Cardiac muscle cell (in vitro differentiated cells and primary cell): Measurements from ENCODE around the gene DEPDC7. TPM values are rescaled to one million over a fixed set of nuclear protein-coding genes. Genes with fewer than 3 reads are reported as not detected.

ENCODE experiments used
- DNase-seq, 2 donors: peaks; one replicate each; pipeline versions ENCODE4 v3.0.0 to v3.0.0-alpha.2; 2010 to 2017; ENCODE audit warnings: low read depth in 1 of 2, low spot score in 1 of 2
- H3K27ac ChIP-seq: fragments of 200-600 bp; sonication (generic); 2 replicates; pipeline ENCODE4 v1.5.1; 2016
- H3K27me3 ChIP-seq: fragments of 200-600 bp; sonication (generic); 2 replicates; pipeline ENCODE4 v1.6.0; 2016; ENCODE audit warnings: control low read depth
- H3K36me3 ChIP-seq: fragments of 200-600 bp; sonication (generic); 2 replicates; pipeline ENCODE4 v1.5.1; 2016; ENCODE audit warnings: control low read depth
- H3K4me1 ChIP-seq: fragments of 200-600 bp; sonication (generic); 2 replicates; pipeline ENCODE4 v1.8.1; 2017; ENCODE audit warnings: low read depth, mild to moderate bottlenecking, mixed run types
- H3K4me3 ChIP-seq: fragments of 200-600 bp; sonication (generic); 2 replicates; pipeline ENCODE4 v1.5.1; 2016; ENCODE audit warnings: mild to moderate bottlenecking
- H3K9me3 ChIP-seq: fragments of 200-600 bp; sonication (generic); 2 replicates; pipeline ENCODE4 v1.5.1; 2017; ENCODE audit warnings: low read depth, mild to moderate bottlenecking, control low read depth
- CTCF ChIP-seq: IDR thresholded peaks from 2 replicates; pipeline ENCODE4 v1.5.1; 2012; ENCODE audit warnings: low read depth, mild to moderate bottlenecking, low read length
- polyA plus RNA-seq: library from polyadenylated mRNA; unstranded; fragments of >200 nt; fragmentation: Nextera tagmentation; extraction: Ambion mirVana; gene quantifications from 2 replicates; pipeline ENCODE4 v1.2.1, GENCODE V29; 2016
- total RNA-seq: library from RNA; depleted of rRNA; stranded (reverse); fragments of >200 nt; gene quantifications from 2 replicates; pipeline ENCODE4 v1.2.3, GENCODE V29; 2016

The DEPDC7 gene
- total and polyA plus RNA-seq, 2 experiments from 2014 or later = 1.6 to 3.8 TPM

- Histone ChIP-seq H3K4me3 (peak within 1 kb of the TSS; percentile 75), H3K27ac (peak within 1 kb of the TSS; percentile 98), H3K36me3 (no peaks in the 10 kb centered on the region), H3K27me3 (no peaks in the 10 kb centered on the region), H3K9me3 (no peaks in the 10 kb centered on the region), H3K4me1 (peaks cover 4% of the 10 kb centered on the region)
- no peak for TF ChIP-seq CTCF
- peak; percentile 95 to 97 for DNase-seq
These were observed 23.8 kb downstream of the DEPDC7 start, which contains the start of gene TCP11L1 for GRCh38 chr11:33039274-33040032. TCP11L1 (plus strand) TSS chr11:33039572; CDS start chr11:33043774, 4,202 bp downstream.

- peak in 1 of 2 donors; percentile 21 for DNase-seq
- no peak for TF ChIP-seq CTCF
- H3K36me3 ChIP-seq = no peaks in the 10 kb centered on the region
- peak overlapping the region; percentile 98 for H3K27ac ChIP-seq
- peaks cover 4% of the 10 kb centered on the region for H3K4me1 ChIP-seq
- no peaks in the 10 kb centered on the region for H3K9me3 ChIP-seq
- H3K4me3 ChIP-seq = peak overlapping the region; percentile 75
- H3K27me3 ChIP-seq = no peaks in the 10 kb centered on the region
These were observed 24.6 kb downstream of the DEPDC7 start for GRCh38 chr11:33040033-33040861.

- DNase-seq = no peak
- no peak overlapping the region for H3K27ac ChIP-seq
- peaks cover 4% of the 10 kb centered on the region for H3K4me1 ChIP-seq
- H3K27me3 ChIP-seq = no peaks in the 10 kb centered on the region
- no peak for TF ChIP-seq CTCF
- H3K9me3 ChIP-seq = no peaks in the 10 kb centered on the region
- H3K4me3 ChIP-seq = no peak overlapping the region
- H3K36me3 ChIP-seq = no peaks in the 10 kb centered on the region
These were observed 25.3 kb downstream of the DEPDC7 start for GRCh38 chr11:33040862-33041453.

GRCh38 chr11:33043221-33043830 lies 27.6 kb downstream of the DEPDC7 start:
- no peaks in the 10 kb centered on the region for H3K27me3 ChIP-seq
- no peak for TF ChIP-seq CTCF

GRCh38 chr11:33044285-33044756 lies 28.6 kb downstream of the DEPDC7 start:
- no peak for TF ChIP-seq CTCF
- H3K4me1 ChIP-seq = peaks cover 4% of the 10 kb centered on the region
- DNase-seq = no peak
- H3K4me3 ChIP-seq = no peak overlapping the region
- H3K27ac ChIP-seq = no peak overlapping the region
- H3K9me3 ChIP-seq = no peaks in the 10 kb centered on the region
- H3K27me3 ChIP-seq = no peaks in the 10 kb centered on the region
- no peaks in the 10 kb centered on the region for H3K36me3 ChIP-seq

More at GRCh38 chr11:33043221-33043830, 27.6 kb downstream of the DEPDC7 start:
- H3K36me3 ChIP-seq = no peaks in the 10 kb centered on the region
- DNase-seq = no peak
- H3K4me3 ChIP-seq = no peak overlapping the region
- no peak overlapping the region for H3K27ac ChIP-seq
- H3K4me1 ChIP-seq = peaks cover 4% of the 10 kb centered on the region
- no peaks in the 10 kb centered on the region for H3K9me3 ChIP-seq
